ENCODE results near the gene TBKBP1.
A peak's percentile ranks its signal among the peaks of the same experiment; 100 is the strongest.

DNA sequence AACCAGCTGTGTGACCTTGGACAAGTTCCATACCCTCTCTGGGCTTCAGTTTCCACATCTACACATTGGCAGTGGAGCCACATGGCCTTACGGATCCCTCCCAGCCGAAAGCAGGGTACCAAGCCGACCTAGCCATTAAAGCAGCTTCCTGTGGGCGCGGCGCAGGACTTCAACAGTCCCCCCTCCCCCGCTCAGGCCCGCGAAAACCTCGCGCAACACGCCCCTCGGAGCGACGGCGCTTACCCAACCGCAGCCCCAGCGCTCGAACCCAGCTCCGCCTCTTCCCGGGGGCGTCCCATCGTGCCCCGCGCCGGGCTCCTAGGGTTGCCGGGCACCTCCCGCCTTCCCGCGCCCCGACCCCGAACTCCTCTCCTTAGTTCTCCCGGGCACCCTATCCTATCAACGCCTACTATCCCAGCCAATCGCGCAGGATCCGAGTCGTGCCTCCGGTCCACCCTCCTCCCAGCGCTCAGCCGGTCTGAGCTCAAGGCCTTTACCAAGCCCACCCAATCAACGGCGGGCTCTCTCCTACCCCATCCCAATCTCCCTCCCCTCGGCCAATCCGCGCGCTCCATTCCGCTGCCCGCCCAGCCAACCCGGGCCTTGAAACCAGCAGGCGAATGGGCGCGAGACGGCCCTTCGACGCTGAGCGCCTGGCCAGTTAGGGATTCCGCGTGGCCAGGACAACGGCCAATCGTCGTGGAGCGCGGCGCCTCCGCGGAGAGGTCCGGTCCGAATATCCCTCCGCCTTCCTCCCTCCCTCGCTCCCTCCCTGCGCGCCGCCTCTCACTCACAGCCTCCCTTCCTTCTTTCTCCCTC, 44.6 kb upstream of the TBKBP1 start, which contains the start of gene KPNB1:
- TF ChIP-seq JUND (IDR thresholded peaks at IDR 0.05) (no peak), HNF4A (conservative IDR thresholded peaks at IDR 0.05) (peak in 1 of 2 donors; percentile 34), GABPA (IDR thresholded peaks at IDR 0.05 in 1 of 2, conservative IDR thresholded peaks at IDR 0.05 in 1 of 2) (peak in 1 of 2 donors; percentile 43), FOXA1 (IDR thresholded peaks at IDR 0.05) (no peak), RXRA (IDR thresholded peaks at IDR 0.05) (peak in 1 of 2 donors; percentile 3), RAD21 (IDR thresholded peaks at IDR 0.05) (no peak), SP1 (IDR thresholded peaks at IDR 0.05) (peak; percentile 100), HNF4G (IDR thresholded peaks at IDR 0.05) (no peak), EGR1 (IDR thresholded peaks at IDR 0.05; ENCODE audit: low read depth in 2 of 2) (peak; percentile 30 to 53)
- TF ChIP-seq, protein P1, sequence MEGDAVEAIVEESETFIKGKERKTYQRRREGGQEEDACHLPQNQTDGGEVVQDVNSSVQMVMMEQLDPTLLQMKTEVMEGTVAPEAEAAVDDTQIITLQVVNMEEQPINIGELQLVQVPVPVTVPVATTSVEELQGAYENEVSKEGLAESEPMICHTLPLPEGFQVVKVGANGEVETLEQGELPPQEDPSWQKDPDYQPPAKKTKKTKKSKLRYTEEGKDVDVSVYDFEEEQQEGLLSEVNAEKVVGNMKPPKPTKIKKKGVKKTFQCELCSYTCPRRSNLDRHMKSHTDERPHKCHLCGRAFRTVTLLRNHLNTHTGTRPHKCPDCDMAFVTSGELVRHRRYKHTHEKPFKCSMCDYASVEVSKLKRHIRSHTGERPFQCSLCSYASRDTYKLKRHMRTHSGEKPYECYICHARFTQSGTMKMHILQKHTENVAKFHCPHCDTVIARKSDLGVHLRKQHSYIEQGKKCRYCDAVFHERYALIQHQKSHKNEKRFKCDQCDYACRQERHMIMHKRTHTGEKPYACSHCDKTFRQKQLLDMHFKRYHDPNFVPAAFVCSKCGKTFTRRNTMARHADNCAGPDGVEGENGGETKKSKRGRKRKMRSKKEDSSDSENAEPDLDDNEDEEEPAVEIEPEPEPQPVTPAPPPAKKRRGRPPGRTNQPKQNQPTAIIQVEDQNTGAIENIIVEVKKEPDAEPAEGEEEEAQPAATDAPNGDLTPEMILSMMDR (IDR thresholded peaks at IDR 0.05; ENCODE audit: low read depth, low read length, missing input control), result no peak
- TF ChIP-seq, protein P2, sequence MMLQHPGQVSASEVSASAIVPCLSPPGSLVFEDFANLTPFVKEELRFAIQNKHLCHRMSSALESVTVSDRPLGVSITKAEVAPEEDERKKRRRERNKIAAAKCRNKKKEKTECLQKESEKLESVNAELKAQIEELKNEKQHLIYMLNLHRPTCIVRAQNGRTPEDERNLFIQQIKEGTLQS (IDR thresholded peaks at IDR 0.05), result no peak
- TF ChIP-seq, protein P3, sequence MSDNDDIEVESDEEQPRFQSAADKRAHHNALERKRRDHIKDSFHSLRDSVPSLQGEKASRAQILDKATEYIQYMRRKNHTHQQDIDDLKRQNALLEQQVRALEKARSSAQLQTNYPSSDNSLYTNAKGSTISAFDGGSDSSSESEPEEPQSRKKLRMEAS (IDR thresholded peaks at IDR 0.05), result peak; percentile 66
- TF ChIP-seq, protein P4, sequence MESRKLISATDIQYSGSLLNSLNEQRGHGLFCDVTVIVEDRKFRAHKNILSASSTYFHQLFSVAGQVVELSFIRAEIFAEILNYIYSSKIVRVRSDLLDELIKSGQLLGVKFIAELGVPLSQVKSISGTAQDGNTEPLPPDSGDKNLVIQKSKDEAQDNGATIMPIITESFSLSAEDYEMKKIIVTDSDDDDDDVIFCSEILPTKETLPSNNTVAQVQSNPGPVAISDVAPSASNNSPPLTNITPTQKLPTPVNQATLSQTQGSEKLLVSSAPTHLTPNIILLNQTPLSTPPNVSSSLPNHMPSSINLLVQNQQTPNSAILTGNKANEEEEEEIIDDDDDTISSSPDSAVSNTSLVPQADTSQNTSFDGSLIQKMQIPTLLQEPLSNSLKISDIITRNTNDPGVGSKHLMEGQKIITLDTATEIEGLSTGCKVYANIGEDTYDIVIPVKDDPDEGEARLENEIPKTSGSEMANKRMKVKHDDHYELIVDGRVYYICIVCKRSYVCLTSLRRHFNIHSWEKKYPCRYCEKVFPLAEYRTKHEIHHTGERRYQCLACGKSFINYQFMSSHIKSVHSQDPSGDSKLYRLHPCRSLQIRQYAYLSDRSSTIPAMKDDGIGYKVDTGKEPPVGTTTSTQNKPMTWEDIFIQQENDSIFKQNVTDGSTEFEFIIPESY (IDR thresholded peaks at IDR 0.05), result no peak
- TF ChIP-seq, protein P5, sequence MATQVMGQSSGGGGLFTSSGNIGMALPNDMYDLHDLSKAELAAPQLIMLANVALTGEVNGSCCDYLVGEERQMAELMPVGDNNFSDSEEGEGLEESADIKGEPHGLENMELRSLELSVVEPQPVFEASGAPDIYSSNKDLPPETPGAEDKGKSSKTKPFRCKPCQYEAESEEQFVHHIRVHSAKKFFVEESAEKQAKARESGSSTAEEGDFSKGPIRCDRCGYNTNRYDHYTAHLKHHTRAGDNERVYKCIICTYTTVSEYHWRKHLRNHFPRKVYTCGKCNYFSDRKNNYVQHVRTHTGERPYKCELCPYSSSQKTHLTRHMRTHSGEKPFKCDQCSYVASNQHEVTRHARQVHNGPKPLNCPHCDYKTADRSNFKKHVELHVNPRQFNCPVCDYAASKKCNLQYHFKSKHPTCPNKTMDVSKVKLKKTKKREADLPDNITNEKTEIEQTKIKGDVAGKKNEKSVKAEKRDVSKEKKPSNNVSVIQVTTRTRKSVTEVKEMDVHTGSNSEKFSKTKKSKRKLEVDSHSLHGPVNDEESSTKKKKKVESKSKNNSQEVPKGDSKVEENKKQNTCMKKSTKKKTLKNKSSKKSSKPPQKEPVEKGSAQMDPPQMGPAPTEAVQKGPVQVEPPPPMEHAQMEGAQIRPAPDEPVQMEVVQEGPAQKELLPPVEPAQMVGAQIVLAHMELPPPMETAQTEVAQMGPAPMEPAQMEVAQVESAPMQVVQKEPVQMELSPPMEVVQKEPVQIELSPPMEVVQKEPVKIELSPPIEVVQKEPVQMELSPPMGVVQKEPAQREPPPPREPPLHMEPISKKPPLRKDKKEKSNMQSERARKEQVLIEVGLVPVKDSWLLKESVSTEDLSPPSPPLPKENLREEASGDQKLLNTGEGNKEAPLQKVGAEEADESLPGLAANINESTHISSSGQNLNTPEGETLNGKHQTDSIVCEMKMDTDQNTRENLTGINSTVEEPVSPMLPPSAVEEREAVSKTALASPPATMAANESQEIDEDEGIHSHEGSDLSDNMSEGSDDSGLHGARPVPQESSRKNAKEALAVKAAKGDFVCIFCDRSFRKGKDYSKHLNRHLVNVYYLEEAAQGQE (IDR thresholded peaks at IDR 0.05), result no peak
